H1 (cell line): Measurements from ENCODE around the gene SERPINE2. TPM values are rescaled to one million over a fixed set of nuclear protein-coding genes. Genes with fewer than 3 reads are reported as not detected.

Experiments
- CTCF ChIA-PET: fragments of 300-600 bp; sonication (Branson Sonifier 250); formaldehyde crosslinking; loops from one replicate; lab custom pipeline; 2021; ENCODE audit not compliant: partially characterized antibody; lab: Charles Lee
- POLR2A ChIA-PET: fragments of 300-600 bp; sonication (Branson Sonifier 250); formaldehyde crosslinking; loops from one replicate; lab custom pipeline; 2021; ENCODE audit warnings: inconsistent platforms; ENCODE audit not compliant: partially characterized antibody; lab: Charles Lee
- DNase-seq, 2 experiments: peaks; one replicate each; pipeline versions ENCODE4 v3.0.0 to v3.0.0-alpha.2; 2010 to 2022; ENCODE audit warnings: low spot score in 2 of 2, low read depth in 1 of 2, mixed read lengths in 1 of 2
- FAIRE-seq: peaks from 2 replicates; lab custom pipeline; 2011; peaks lifted over from hg19 to GRCh38; lab: Jason Lieb, UNC
- H2AFZ ChIP-seq: 2 replicates; pipeline ENCODE4 v1.8.1; 2012; ENCODE audit warnings: low read length, inconsistent platforms
- H2AK5ac ChIP-seq: 2 replicates; pipeline ENCODE4 v1.6.1; 2013; ENCODE audit warnings: low read depth, low read length
- H2BK120ac ChIP-seq: replicated peaks from 2 replicates; pipeline ENCODE3; 2013; ENCODE audit warnings: low read depth, low read length, inconsistent platforms
- H2BK12ac ChIP-seq: 2 replicates; pipeline ENCODE4 v1.6.1; 2013; ENCODE audit warnings: low read depth, low read length
- H2BK15ac ChIP-seq: 2 replicates; pipeline ENCODE4 v1.6.1; 2013; ENCODE audit warnings: low read length
- H2BK20ac ChIP-seq: 2 replicates; pipeline ENCODE4 v1.6.1; 2013; ENCODE audit warnings: low read length
- H2BK5ac ChIP-seq: 2 replicates; pipeline ENCODE4 v1.6.1; 2013; ENCODE audit warnings: low read depth, low read length
- H3K14ac ChIP-seq: 2 replicates; pipeline ENCODE4 v1.6.1; 2013; ENCODE audit warnings: inconsistent platforms; ENCODE audit not compliant: insufficient read length
- H3K18ac ChIP-seq: 2 replicates; pipeline ENCODE4 v1.6.1; 2013; ENCODE audit warnings: low read length; ENCODE audit errors: extremely low read depth
- H3K23ac ChIP-seq: 2 replicates; pipeline ENCODE4 v1.6.1; 2013; ENCODE audit warnings: inconsistent platforms; ENCODE audit not compliant: insufficient read length
- H3K23me2 ChIP-seq: 2 replicates; pipeline ENCODE4 v1.6.1; 2013; ENCODE audit warnings: low read depth, low read length
- H3K27ac ChIP-seq: 2 replicates; pipeline ENCODE4 v1.6.1; 2011; ENCODE audit warnings: low read depth, low read length, inconsistent platforms
- H3K27me3 ChIP-seq, 4 experiments: replicated peaks in 1 of 4; 1 replicate in 1 of 4; 2 replicates in 3 of 4; pipeline versions ENCODE4 v1.6.1 to v1.8.1; 2011 to 2013; ENCODE audit warnings: low read length in 3 of 4, mild to moderate bottlenecking in 3 of 4, inconsistent platforms in 2 of 4, mixed read lengths in 2 of 4, moderate library complexity in 1 of 4; ENCODE audit not compliant: control insufficient read depth in 3 of 4, insufficient read depth in 3 of 4; ENCODE audit errors: extremely low read depth in 1 of 4
- H3K36me3 ChIP-seq, 4 experiments: 2 replicates each; pipeline versions ENCODE4 v1.6.1 to v1.8.1; 2011 to 2013; ENCODE audit warnings: mild to moderate bottlenecking in 4 of 4, low read length in 3 of 4, moderate library complexity in 2 of 4, control low read depth in 1 of 4, inconsistent platforms in 1 of 4; ENCODE audit not compliant: insufficient read depth in 4 of 4, control insufficient read depth in 2 of 4
- H3K4ac ChIP-seq: replicated peaks from 2 replicates; pipeline ENCODE3; 2013; ENCODE audit warnings: low read length, low read depth, mixed read lengths, inconsistent platforms; ENCODE audit not compliant: insufficient read length
- H3K4me1 ChIP-seq, 4 experiments: replicated peaks in 1 of 4; 1 replicate in 1 of 4; 2 replicates in 3 of 4; pipeline versions ENCODE4 v1.6.1 to v1.8.1; 2011 to 2013; ENCODE audit warnings: low read length in 3 of 4, inconsistent platforms in 2 of 4, mixed read lengths in 1 of 4; ENCODE audit not compliant: insufficient read depth in 4 of 4, control insufficient read depth in 3 of 4
- H3K4me2 ChIP-seq, 2 experiments: 2 replicates each; pipeline versions ENCODE4 v1.6.1 to v1.8.1; 2011 to 2013; ENCODE audit warnings: low read depth in 2 of 2, low read length in 2 of 2, control low read depth in 1 of 2, inconsistent platforms in 1 of 2, mild to moderate bottlenecking in 1 of 2; ENCODE audit not compliant: insufficient read depth in 1 of 2
- H3K4me3 ChIP-seq, 4 experiments: fragments of 200-600, 300-600 bp in 1 of 4; sonication (generic), shearing (Covaris generic), sonication (Bioruptor Twin) in 1 of 4; 2 replicates each; pipeline versions ENCODE4 v1.5.1 to v1.8.1; 2011 to 2016; ENCODE audit warnings: low read length in 4 of 4, low read depth in 3 of 4, control low read depth in 2 of 4, inconsistent platforms in 2 of 4, mild to moderate bottlenecking in 2 of 4, mixed read lengths in 1 of 4, moderate library complexity in 1 of 4; ENCODE audit not compliant: insufficient read depth in 2 of 4; ENCODE audit errors: extremely low read depth in 1 of 4
- H3K56ac ChIP-seq: replicated peaks from 2 replicates; pipeline ENCODE3; 2013; ENCODE audit warnings: low read depth, mild to moderate bottlenecking, mixed read lengths, low read length, inconsistent platforms; ENCODE audit not compliant: insufficient read length
- H3K79me1 ChIP-seq: 2 replicates; pipeline ENCODE4 v1.6.1; 2013; ENCODE audit warnings: low read depth, low read length, control low read depth
- H3K79me2 ChIP-seq, 2 experiments: 2 replicates each; pipeline versions ENCODE4 v1.6.1 to v1.8.1; 2012 to 2013; ENCODE audit warnings: low read length in 2 of 2, mild to moderate bottlenecking in 2 of 2, inconsistent platforms in 1 of 2; ENCODE audit not compliant: insufficient read depth in 2 of 2, control insufficient read depth in 1 of 2
- H3K9ac ChIP-seq, 4 experiments: replicated peaks in 1 of 4; 1 replicate in 1 of 4; 2 replicates in 3 of 4; pipeline versions ENCODE4 v1.6.1 to v1.8.1; 2011 to 2013; ENCODE audit warnings: low read depth in 3 of 4, low read length in 3 of 4, control low read depth in 2 of 4, mild to moderate bottlenecking in 2 of 4, moderate library complexity in 2 of 4, inconsistent platforms in 1 of 4; ENCODE audit errors: extremely low read depth in 1 of 4
- H3K9me3 ChIP-seq, 2 experiments: 2 replicates each; pipeline versions ENCODE4 v1.6.1 to v1.8.1; 2012 to 2013; ENCODE audit warnings: mild to moderate bottlenecking in 2 of 2, moderate library complexity in 2 of 2, control low read depth in 1 of 2, inconsistent platforms in 1 of 2, low read depth in 1 of 2, low read length in 1 of 2, mixed read lengths in 1 of 2; ENCODE audit not compliant: insufficient read depth in 2 of 2
- H4K20me1 ChIP-seq, 2 experiments: replicated peaks in 1 of 2; 2 replicates each; pipeline versions ENCODE3 to v1.8.1; 2011 to 2013; ENCODE audit warnings: inconsistent platforms in 2 of 2, low read length in 2 of 2, mild to moderate bottlenecking in 1 of 2; ENCODE audit not compliant: insufficient read depth in 2 of 2, control insufficient read depth in 1 of 2
- H4K5ac ChIP-seq: 2 replicates; pipeline ENCODE4 v1.6.1; 2013; ENCODE audit warnings: low read length, low read depth, mixed read lengths, inconsistent platforms; ENCODE audit not compliant: insufficient read length
- H4K8ac ChIP-seq: 2 replicates; pipeline ENCODE4 v1.8.0; 2013; ENCODE audit warnings: mild to moderate bottlenecking, moderate library complexity, low read length, inconsistent platforms; ENCODE audit not compliant: insufficient read depth; ENCODE audit errors: extremely low read depth
- H4K91ac ChIP-seq: replicated peaks from 2 replicates; pipeline ENCODE3; 2013; ENCODE audit warnings: low read length, mixed read lengths, inconsistent platforms; ENCODE audit not compliant: insufficient read length
- ASH2L ChIP-seq: fragments of 200-600, 300-600 bp; sonication (generic); IDR thresholded peaks from one replicate; pipeline ENCODE4 v1.7.1; 2017; ENCODE audit warnings: low read length
- CBX8 ChIP-seq: fragments of 300-800, 300-1000 bp; sonication (generic); IDR thresholded peaks from 2 replicates; pipeline ENCODE4 v1.7.1; 2016; ENCODE audit warnings: low read depth, low read length, borderline replicate concordance
- CREB1 ChIP-seq: IDR thresholded peaks from 2 replicates; pipeline ENCODE4 v1.6.1; 2012; ENCODE audit warnings: inconsistent platforms
- EP300 ChIP-seq, 2 experiments: IDR thresholded peaks; 1 replicate in 1 of 2; 2 replicates in 1 of 2; pipeline ENCODE4 v1.6.1; 2011 to 2012; ENCODE audit warnings: low read depth in 2 of 2, low read length in 2 of 2, mild to moderate bottlenecking in 2 of 2, borderline replicate concordance in 1 of 2, inconsistent platforms in 1 of 2, moderate library complexity in 1 of 2
- EZH2 ChIP-seq: fragments of 200-600 bp; sonication (generic); IDR thresholded peaks from 2 replicates; pipeline ENCODE4 v1.7.1; 2012; ENCODE audit warnings: low read depth, mild to moderate bottlenecking, moderate library complexity, low read length, inconsistent platforms; ENCODE audit not compliant: severe bottlenecking
- GTF2F1 ChIP-seq: IDR thresholded peaks from 2 replicates; pipeline ENCODE4 v1.6.1; 2012; ENCODE audit warnings: low read depth, low read length, improper control_type of control experiment, borderline replicate concordance
- KDM1A ChIP-seq: fragments of 200-600, 300-600 bp; sonication (generic); IDR thresholded peaks from 2 replicates; pipeline ENCODE4 v1.7.1; 2016; ENCODE audit warnings: mild to moderate bottlenecking, low read length, borderline replicate concordance
- POLR2A ChIP-seq, 2 experiments: IDR thresholded peaks; 1 replicate in 1 of 2; 2 replicates in 1 of 2; pipeline ENCODE4 v1.6.1; 2011; ENCODE audit warnings: low read depth in 2 of 2, low read length in 2 of 2, mild to moderate bottlenecking in 2 of 2; ENCODE audit errors: control extremely low read depth in 1 of 2
- SP1 ChIP-seq: IDR thresholded peaks from 2 replicates; pipeline ENCODE4 v1.6.1; 2011; ENCODE audit warnings: low read depth, low read length
- SP2 ChIP-seq: IDR thresholded peaks from 2 replicates; pipeline ENCODE4 v1.6.1; 2012; ENCODE audit warnings: mild to moderate bottlenecking, low read length, inconsistent platforms
- WGBS, 2 experiments: shearing (Covaris generic) in 1 of 2; methylation state at CpG; one replicate each; pipeline versions ENCODE4 v1.1.6 to v1.1.7; 2013 to 2015; ENCODE audit warnings: low lambda C conversion rate in 2 of 2, mixed read lengths in 2 of 2, inconsistent platforms in 1 of 2, low coverage in 1 of 2, missing lambda C conversion rate in 1 of 2; ENCODE audit not compliant: insufficient replicate concordance in 2 of 2, insufficient coverage in 1 of 2, insufficient read length in 1 of 2; ENCODE audit errors: extremely low coverage in 1 of 2, missing lambda C conversion rate in 1 of 2; 5-methylcytosine and 5-hydroxymethylcytosine counted together
- polyA plus RNA-seq, 7 experiments: library from polyadenylated mRNA; depleted of rRNA in 3 of 7; stranded (reverse) in 5 of 7; unstranded in 2 of 7; fragments of >200 nt in 5 of 7; fragments of 200-250 nt in 2 of 7; gene quantifications; 1 replicate in 5 of 7; 2 replicates in 1 of 7; 4 replicates in 1 of 7; pipeline versions ENCODE4 v1.2.1 to v1.2.3, GENCODE V29; 2011 to 2013; ENCODE audit warnings: missing spikeins in 2 of 7, mixed read lengths in 2 of 7
- total RNA-seq: library from RNA; stranded (reverse); fragmentation: NEBNext Ultra II Directional; extraction: Animal tissue kit (Norgen Biotek cat#: 25700); gene quantifications from 2 replicates; pipeline ENCODE4 v1.2.1, GENCODE V29; 2021
- TF ChIP-seq, protein P1 (sequence below): IDR thresholded peaks from 2 replicates; pipeline ENCODE4 v1.6.1; 2012; ENCODE audit warnings: low read length, inconsistent platforms

Gene SERPINE2
- total and polyA plus RNA-seq, 2 of the 8 experiments (the other 6 are each of a cell fraction or from before 2014, with no cell fraction given), result 26.2 to 76.0 TPM

DNA sequence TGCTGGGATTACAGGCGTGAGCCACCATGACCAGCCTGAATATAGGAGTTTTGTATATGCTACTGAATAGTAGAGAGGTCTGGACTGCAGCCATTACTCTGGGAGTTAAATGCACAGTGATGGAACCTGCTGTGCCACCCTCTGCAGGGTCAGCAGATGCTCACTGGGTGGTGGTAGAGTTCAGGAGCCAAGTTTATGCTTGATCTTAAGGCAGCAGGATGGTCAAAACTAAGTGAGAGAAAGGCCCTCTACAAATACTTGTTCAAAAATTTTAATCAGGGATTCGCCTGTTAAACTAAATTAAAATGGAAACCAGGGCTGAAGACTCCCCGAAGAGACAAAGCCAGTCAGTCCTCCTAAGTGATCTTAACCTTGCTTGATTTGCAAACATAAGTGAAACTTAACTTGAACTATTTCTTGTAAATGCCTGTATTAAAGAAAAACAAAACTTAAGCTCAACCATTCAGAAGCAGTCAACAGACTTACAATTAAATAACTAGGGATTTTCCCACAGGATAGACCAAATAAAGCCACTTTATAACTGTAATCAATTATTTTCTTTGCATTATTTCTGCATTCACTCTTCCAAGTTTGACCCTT, 89.7 kb downstream of the SERPINE2 start:
- Histone ChIP-seq H3K23me2 (no peaks in the 10 kb centered on the region), H3K4me2 (no peak overlapping the region), H3K9ac (no peak overlapping the region; a peak in 1 of 7 replicates), H3K56ac (no peak overlapping the region), H2AFZ (no peak overlapping the region), H2AK5ac (no peak overlapping the region), H2BK12ac (no peak overlapping the region), H3K9me3 (no peaks in the 10 kb centered on the region), H3K4me3 (no peak overlapping the region), H3K18ac (no peak overlapping the region), H3K79me1 (no peaks in the 10 kb centered on the region; the same call in 1 of the 2 replicates), H4K5ac (no peak overlapping the region), H3K14ac (no peak overlapping the region), H2BK20ac (no peak overlapping the region), H2BK120ac (no peak overlapping the region), H3K27me3 (no peaks in the 10 kb centered on the region), H3K27ac (no peak overlapping the region), H2BK15ac (0 out of 2 replicates have a peak overlapping the region, but pooled peaks have one; percentile 13), H2BK5ac (no peak overlapping the region), H4K8ac (no peak overlapping the region), H3K23ac (no peak overlapping the region), H3K4ac (peak overlapping the region; percentile 88), H4K91ac (no peak overlapping the region), H4K20me1 (no peaks in the 10 kb centered on the region), H3K79me2 (peaks cover 0 to 3% of the 10 kb centered on the region in 2 experiments; a peak in 2 of 4 replicates), H3K36me3 (no peaks in the 10 kb centered on the region), H3K4me1 (peaks cover 0 to 16% (median 11%) of the 10 kb centered on the region in 4 experiments; a peak in 5 of 7 replicates)
- ChIA-PET CTCF (interaction anchor here (1.1 to 1.2 kb wide), 3 partner anchors 21 to 88 kb away, joined by 3 to 5 read pairs (median 4); no protein-coding TSS in a partner anchor), POLR2A (interaction anchor here (1.8 kb wide), 1 partner anchor 8 kb away, joined by 4 read pairs; no protein-coding TSS in a partner anchor)
- WGBS, 2 experiments, result 73% methylated on average over 3 of the region's 3 CpGs; no CpG with 5 or more reads in 1 of the 2 experiments
- FAIRE-seq (no peak), DNase-seq (no peak)
- no peak for TF ChIP-seq EP300 (IDR thresholded peaks at IDR 0.05; ENCODE audit: borderline replicate concordance in 1 of 2, low read depth in 2 of 2, low read length in 2 of 2)
- TF ChIP-seq EZH2, result no peak
- no peak for TF ChIP-seq CREB1
- TF ChIP-seq POLR2A (IDR thresholded peaks at IDR 0.05; ENCODE audit: control extremely low read depth in 1 of 2, low read depth in 2 of 2, low read length in 2 of 2), result no peak
- TF ChIP-seq GTF2F1, result no peak
- TF ChIP-seq ASH2L, result no peak
- no peak for TF ChIP-seq SP2
- TF ChIP-seq, protein P1, sequence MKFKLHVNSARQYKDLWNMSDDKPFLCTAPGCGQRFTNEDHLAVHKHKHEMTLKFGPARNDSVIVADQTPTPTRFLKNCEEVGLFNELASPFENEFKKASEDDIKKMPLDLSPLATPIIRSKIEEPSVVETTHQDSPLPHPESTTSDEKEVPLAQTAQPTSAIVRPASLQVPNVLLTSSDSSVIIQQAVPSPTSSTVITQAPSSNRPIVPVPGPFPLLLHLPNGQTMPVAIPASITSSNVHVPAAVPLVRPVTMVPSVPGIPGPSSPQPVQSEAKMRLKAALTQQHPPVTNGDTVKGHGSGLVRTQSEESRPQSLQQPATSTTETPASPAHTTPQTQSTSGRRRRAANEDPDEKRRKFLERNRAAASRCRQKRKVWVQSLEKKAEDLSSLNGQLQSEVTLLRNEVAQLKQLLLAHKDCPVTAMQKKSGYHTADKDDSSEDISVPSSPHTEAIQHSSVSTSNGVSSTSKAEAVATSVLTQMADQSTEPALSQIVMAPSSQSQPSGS, result no peak
- TF ChIP-seq CBX8, result no peak
- no peak for TF ChIP-seq KDM1A
- TF ChIP-seq SP1, result no peak
